HG02642 (cell line): ENCODE measurements around the gene RBM6.
"Not testable (repeated sequence)": the region's sequence is repeated elsewhere in the genome, so short reads cannot be mapped to it uniquely, and the experiment has no call there.

Experiments
- ATAC-seq: cut with Tn5 transposase; IDR thresholded peaks from one replicate; pipeline ENCODE4 v1.9.1; 2021; ENCODE audit warnings: mild to moderate bottlenecking; ENCODE audit not compliant: unreplicated experiment, poor library complexity

The RBM6 gene, protein sequence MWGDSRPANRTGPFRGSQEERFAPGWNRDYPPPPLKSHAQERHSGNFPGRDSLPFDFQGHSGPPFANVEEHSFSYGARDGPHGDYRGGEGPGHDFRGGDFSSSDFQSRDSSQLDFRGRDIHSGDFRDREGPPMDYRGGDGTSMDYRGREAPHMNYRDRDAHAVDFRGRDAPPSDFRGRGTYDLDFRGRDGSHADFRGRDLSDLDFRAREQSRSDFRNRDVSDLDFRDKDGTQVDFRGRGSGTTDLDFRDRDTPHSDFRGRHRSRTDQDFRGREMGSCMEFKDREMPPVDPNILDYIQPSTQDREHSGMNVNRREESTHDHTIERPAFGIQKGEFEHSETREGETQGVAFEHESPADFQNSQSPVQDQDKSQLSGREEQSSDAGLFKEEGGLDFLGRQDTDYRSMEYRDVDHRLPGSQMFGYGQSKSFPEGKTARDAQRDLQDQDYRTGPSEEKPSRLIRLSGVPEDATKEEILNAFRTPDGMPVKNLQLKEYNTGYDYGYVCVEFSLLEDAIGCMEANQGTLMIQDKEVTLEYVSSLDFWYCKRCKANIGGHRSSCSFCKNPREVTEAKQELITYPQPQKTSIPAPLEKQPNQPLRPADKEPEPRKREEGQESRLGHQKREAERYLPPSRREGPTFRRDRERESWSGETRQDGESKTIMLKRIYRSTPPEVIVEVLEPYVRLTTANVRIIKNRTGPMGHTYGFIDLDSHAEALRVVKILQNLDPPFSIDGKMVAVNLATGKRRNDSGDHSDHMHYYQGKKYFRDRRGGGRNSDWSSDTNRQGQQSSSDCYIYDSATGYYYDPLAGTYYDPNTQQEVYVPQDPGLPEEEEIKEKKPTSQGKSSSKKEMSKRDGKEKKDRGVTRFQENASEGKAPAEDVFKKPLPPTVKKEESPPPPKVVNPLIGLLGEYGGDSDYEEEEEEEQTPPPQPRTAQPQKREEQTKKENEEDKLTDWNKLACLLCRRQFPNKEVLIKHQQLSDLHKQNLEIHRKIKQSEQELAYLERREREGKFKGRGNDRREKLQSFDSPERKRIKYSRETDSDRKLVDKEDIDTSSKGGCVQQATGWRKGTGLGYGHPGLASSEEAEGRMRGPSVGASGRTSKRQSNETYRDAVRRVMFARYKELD

DNA sequence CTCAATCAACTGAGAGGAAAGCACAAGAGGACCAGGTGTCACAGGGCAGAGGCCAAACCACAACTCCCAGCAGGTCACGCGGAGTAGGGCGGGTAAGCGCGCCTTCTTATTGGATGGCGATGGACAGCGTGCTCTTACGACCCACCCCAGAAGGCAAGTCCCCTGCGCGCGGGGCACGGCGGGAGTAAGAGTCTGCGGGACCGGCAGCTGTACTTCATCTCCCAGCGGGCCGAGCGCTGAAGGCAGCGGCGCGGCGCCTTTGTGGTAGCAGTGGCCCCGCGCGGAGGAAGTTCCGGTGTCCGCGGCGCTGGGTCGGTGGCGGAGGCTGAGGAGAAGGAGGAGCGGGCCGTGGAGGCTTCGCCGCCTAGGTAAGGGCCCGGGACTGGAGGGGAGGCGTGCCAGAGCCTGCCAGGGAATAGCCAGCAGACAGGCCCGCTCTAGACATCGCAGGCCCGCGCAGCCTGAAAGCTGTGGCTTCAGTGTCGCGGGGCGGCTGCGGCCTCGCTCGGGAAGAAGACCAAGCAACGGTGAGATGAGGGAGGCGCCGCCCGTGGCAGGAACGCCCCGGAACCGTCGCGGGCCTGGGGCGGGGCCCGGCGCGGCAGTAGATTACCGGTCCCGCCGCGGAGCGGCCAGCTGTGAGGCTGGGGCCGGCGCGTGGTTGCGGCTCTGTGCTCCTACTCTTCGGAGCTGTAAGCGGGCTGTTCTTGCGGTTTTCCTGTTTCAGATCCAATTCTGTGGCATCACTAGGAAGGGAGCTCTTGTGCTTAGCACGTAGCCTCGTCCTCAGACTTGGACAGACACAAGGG is at the start of gene RBM6:
Gene RBM6, plus strand, starts transcription at position 293 of the 809 bp plus-strand sequence. CDS start 22,492 bp downstream, outside the sequence.
- peak; percentile 91 for ATAC-seq

GRCh38 chr3:49895791-49896190 is 44.2 kb upstream of the RBM6 start:
- no peak for ATAC-seq

- ATAC-seq, result no peak
Observed at GRCh38 chr3:49896345-49896744, 43.6 kb upstream of the RBM6 start.

- no peak for ATAC-seq
Observed at GRCh38 chr3:49898991-49899390, 41.0 kb upstream of the RBM6 start.

DNA sequence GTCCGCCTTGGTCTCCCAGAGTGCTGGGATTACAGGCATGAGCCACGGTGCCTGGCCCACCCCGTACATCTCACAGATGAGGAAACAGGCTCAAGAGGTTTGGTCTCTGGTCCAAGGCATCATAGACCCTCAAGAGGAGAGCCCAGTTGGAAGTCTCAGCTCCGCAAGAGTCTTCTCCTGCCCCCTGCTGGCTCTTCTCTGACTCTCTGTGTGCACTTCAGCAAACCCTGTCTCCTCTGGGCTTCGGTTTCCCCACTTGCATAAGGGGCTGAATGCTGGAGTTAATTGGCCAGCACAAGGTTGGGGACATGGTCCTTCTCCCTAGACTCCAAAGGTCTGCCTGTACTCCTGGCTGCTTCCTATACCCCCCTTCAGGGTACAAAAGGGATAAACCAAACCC is 40.1 kb upstream of the RBM6 start:
- ATAC-seq, result no peak

DNA sequence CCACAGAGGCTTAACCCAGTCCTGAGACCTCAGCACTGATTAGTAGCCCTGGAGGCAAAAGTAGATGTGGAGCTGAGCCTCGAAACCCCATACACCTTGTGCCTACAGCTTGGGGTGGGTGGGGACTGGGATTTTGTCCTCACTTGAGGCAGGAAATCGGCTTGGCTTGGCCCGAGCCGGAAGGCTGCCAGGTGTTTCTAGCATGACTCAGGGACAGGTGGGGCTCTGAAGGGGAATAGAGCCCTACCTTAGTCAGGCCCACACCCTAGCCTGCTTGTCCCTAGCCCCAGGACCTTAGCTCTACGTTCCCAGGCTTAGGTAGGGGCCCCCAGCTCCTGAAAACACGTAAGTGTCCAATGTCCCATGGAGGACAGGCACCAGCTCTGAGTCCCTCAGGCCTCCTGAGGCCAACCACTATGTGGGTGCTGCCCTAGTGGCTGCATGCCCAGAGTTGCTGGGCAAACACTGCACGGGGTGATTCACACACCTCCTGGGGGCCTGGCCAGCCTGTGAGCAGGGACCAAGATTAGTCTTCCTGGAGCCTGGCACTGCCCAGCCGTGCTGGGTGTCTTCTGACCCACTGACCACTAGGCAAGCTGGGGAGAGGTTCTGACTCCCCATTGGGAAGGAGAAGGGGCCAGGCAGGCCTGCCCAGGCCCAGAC is 39.3 kb upstream of the RBM6 start:
- no peak for ATAC-seq

DNA sequence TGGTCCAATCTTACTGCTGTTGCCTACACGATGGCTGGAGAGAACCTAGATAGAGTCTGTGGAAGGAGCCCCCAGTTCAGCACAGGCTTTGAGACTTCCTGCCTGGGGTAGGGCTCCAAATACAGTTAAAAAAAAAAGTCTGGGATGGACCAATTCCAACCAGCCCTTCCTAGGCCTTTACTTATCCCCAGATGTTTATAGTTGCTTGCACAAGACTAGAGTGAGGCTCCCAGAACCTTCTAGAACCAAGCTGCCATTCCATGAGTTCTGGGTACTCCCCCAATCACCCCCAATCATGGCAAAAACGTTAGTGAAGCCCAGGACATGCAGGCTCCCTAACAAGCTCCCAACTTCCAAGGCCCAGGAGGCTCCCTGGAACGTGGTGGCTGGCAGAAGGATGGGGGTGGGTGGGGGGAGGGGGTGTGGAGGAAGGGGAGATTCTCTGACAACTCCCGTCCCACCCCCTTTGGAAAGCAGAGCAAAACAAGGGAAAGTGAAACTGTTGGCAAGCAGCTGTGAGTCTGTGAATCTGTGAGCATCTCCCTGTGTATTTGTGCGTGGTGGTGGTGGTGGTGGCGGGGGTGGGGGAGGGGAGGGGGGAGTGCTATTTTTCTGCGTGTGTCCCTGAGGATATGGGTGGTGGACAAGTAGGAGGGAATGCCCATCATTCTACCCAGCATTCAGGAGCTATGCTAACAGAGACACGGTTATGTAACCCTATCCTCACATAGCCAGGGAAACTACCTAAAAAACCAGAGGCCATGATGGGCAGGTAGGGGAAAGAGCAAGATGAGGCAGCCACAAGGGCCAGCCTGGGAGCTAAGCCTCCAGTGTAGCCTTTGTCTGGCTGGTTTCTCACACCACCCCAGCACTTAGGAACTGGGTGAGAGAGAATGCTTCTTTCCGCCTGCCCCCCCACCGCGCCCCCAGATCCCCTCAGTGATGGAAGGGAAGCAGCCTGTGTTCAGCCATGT is 38.3 kb upstream of the RBM6 start:
- no peak for ATAC-seq

GRCh38 chr3:49902511-49903345 is 37.2 kb upstream of the RBM6 start:
- ATAC-seq, result no peak

DNA sequence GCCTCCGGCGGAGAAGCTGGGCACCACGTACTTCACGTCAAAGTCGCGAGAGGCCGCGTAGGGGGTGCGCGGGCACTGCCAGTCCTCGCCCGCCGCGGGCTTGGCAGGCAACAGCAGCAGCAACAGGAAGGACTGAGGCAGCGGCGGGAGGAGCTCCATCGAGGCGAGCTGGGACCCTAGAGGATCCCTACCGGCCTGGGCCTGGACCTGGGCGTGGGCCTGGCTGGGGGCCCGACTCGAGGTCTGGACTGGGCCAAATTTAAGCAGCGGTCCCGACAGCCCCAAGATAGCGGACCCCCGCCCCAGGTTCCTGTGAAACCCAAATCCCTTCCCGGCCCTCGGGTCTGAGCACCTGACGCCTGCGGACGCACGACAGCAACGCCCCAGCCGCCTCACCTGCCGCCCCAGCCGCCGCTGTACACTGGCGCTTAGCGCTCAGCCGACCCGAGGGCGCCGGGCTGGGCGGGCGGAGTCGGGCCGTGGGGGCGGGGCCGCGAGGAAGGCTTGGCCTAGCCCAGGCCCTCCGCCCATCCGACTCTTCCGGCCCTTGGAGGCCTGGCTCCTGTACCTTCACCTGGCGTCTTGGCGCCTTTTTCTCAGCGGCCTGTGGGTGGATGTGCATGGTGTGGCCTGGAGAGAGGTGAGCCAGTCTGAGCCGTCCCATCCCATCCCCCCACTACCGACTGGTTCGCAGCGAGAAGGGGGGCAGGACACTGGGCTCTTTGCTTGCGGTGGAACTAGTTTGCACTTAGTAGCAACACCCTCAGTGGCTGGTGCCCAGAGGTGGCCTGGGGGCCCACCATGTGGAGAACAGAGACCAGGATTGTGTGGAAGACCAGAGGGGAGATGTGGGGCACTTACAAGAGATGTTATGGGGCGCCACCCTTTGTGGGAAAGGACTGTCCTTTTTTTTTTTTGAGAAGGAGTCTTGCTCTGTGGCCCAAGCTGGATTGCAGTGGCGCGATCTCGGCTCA is 36.2 kb upstream of the RBM6 start, which contains the start of gene MST1R:
Gene MST1R, minus strand, starts transcription at position 423 of the 974 bp plus-strand sequence. Its CDS starts 264 bp downstream, at position 159.
- ATAC-seq, result peak; percentile 69

DNA sequence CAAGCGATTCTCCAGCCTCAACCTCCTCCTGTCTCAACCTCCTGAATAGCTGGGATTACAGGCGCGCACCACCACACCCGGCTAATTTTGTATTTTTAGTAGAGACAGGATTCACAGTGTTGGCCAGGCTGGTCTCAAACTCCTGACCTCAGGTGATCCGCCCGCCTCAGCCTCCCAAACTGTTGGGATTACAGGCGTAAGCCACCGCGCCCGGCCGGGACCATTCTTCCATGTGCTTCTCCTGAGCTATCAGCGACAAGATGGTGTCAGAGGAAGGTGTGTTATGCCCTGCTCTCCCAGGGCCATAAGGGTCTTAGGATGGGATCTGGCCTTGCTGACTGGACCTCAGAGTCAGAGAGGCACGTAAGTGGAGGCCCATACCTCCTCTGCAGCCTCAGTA is 35.5 kb upstream of the RBM6 start:
- ATAC-seq, result not testable (repeated sequence)

DNA sequence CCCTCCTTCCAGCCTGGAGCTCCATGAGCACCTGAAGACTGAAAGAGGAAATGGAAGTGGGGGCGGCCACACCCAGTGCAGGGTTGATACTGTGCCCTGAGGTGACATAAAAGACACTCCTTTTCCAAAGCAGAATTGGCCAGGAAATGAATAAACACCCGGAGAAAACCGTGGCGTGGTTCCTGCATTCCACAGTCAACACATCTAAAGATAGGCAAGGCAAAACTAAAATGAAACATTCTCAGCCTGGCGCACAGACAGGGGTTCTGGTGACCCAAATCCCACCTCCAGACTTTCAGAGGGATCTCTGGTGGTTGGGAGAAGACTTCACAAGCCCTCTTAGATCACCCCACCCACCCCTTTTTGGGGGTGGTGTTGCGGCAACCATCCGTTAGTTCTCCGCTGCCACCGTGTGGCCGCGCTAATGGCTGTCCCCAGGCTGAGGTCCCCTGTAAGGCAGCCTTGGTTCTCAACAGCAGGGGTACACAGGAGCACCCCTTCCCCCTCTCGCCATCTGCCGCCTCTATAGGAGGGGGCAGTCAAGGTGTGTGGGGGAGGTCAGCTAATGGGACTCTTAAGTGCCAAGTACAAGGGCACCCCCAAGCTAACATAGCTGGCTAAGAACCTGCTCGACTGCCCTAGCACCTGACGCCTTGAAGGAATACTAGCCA is 33.7 kb upstream of the RBM6 start:
- no peak for ATAC-seq

- ATAC-seq, result no peak
Observed at GRCh38 chr3:49908373-49909199, 31.4 kb upstream of the RBM6 start.

DNA sequence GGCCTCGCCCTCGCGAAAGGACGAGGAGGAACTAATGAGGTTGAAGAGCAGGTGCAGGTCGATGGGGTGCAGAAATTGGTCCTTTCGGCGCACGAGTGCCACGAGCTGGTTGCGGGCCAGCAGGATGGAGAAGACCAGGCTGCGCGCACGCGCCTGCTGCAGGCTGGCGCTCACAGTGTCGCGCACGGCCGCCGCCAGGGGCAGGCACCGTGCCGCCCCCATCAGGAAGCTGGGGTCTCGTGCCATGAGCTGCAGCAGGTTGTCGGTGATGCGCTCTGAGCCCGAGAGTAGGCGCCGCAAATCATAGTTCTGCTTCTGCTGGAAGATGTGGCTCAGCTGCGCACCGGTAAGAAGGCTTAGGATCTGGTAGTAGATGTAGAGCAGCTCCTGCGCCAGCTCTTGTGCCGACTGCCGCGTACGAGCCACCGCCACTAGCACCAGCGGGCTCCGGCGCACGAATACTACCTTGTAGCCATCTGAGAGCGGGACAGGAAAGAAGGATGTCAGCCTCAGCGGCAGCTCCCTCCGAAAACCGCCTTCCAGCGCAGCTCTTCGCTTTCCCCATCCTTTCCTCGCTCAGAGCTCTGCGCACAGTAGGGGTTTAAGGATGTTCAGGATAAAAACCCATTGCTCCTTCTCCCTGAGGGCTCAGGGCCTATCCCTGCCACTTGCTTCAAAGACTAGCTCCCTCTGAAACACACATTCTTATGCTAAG is 29.4 kb upstream of the RBM6 start:
- no peak for ATAC-seq

- ATAC-seq, result no peak
Observed at GRCh38 chr3:49911124-49911420, 28.9 kb upstream of the RBM6 start.
